ENCODE results near the gene CAMK2A.

Gene CAMK2A

DNA sequence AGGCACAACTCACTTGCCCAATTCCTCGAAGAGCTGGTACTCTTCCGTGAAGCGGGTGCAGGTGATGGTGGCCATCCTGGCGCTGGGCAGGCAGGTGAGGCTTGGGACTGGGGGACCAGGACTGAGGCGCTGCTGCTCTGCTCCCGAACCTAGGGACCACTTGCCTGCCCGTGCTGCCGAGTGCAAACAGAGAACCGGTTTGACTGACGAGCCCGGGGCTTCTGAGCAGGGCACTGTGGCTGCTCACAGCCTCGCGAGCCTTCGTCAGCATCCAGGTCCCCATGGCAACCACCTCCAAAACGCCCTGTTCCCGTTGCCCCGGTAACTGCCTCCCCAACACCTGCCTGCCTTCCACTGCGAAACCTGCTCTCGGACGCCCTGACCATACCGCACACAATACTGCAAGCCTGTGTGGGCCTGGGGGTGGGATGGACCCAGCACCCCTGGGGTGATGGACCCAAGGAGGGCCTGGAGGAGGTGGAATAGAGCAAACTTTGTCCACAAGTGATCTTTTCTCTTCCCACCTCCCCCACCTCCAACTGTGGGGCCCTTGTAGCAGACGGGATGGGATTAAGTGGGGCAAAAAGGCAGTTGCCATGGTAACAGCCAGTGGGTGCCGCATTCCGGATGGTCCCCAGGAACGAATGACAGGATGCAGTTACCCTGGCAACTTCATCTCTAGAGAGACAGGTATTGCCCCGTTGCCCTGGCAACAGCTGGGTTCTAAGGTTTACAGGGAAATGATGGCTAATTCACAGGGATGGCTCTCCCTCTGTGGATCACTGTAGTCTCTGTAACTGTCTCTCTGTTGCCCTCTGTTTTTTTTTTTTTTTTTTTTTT, at the start of gene CAMK2A:
CAMK2A (minus strand) TSS at position 223 of the 840 bp plus-strand sequence; CDS start at position 75, 148 bp downstream.
- no peak for DNase-seq

DNA sequence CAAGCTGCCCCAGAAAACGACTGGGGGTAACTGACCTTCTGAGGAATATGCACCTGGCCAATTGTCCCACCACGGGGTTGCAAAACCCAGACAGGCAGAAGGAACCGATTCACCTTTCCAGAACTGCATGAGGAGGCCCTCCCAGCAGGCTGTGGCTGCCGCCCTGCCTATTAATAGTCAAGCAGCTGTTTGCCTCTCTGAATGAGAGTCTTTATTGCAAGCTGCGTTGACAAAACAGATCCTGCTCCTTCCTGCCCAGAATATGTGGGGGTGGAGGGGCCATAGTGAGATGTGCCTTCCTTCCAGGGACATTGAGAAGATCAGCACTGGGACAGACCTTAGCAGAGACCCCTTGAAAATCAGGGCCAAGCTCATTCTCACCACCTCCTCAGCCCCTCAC, 49.6 kb upstream of the CAMK2A start:
- no peak for DNase-seq

DNA sequence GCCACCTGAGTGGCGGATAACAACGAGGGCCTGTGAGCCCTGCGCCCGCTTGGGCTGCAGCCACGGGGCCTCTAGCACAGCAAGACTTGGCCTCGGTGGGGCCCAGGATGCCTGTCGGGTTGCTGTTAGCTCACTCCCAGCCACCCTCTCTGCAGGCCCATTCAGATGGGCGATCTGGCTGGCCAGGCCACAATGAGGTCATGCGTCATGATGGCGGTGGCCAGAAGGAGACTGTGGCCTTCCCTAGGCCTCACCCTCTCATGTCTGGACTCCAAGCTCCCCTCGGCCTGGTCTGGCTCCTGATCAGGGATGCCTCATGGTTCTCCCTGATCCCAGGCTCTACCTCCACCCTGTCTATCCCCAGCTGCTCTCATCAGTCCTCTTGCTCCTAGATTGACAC, 49.0 kb upstream of the CAMK2A start:
- no peak for DNase-seq

DNA sequence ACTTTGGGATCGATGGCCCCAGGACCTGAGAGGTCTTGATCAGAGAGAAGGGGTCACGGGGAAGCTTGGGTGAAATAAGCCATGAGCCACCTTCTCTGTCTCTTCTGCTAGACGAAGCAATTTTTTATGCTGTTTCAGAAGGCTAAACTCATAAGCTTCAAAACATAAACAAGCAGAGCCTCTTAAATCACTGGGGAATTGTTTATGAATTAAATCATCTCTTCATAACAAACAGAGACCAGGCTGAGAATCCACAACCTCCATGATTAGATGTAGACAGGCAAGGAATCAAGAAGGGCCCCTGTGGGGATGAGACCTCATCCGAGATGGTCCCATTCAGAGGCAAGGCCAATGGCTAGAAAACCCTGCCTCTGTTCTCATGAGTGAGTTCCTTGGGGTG, 46.2 kb upstream of the CAMK2A start:
- DNase-seq, result no peak

DNA sequence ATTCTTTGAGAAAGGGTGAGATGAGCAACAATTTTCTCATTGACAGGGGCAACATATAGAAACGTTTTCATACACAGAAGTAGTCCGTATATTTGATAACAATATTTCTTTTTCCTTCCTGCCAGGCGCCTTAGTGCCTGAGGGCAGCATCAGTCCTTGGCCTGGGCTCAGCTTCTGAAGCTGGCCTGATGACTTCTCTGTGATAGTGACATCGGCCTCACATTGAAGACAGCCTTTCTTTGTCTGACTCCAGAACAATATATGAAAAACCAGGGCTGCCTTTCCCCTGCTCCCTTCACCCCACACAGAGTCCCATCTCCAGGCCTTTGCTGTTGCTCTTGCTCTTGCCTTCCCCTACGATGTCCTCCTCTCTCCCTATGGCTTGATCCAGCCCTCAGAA, 43.8 kb upstream of the CAMK2A start:
- DNase-seq, result no peak

DNA sequence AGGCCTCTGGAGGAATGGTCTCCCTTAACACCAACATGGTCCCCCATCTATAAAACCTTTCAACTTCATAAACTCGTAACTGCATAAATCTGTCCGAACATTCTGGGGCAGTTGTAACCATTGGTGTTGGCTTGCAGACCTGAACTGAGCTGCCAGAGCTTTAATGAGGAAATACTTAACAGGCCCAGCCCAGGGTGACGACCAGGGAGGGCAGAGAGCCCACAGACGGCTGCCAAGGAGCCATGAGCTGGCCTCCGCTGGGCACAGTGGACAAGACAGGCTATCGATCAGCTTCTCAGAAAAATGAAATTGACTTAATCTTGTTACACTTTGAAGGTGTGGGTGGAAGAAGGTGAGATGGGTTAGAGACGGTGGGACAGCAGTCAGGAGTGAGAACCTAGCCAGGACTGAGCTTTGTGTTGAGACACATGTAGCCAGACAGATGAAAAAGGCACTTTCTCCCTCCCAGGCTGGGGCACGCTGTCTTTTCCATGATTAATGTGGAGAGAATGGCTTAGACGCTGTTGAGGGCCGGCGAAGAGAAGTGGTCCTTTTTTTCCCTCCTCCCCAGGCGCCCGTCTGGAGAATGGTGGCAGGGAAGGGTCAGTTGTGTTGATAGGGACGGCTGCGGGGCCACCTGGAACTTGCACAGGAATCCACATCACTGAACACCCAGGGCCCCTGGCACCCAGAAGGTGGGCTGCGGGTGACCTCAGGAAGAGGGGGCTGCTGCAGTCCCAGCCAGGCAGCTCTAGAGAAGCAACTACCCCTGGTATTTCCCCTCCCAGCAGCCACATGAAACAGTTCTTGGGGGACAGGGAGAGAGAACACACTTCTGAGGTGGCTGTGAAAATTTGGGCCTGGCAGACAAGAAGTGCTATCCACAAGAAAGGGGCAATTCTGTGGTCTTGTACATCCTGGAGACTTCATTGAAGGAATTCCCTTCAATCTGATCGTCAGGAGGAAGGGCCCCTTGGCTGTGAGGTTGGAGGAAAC, 40.6 kb upstream of the CAMK2A start:
- no peak for DNase-seq

DNA sequence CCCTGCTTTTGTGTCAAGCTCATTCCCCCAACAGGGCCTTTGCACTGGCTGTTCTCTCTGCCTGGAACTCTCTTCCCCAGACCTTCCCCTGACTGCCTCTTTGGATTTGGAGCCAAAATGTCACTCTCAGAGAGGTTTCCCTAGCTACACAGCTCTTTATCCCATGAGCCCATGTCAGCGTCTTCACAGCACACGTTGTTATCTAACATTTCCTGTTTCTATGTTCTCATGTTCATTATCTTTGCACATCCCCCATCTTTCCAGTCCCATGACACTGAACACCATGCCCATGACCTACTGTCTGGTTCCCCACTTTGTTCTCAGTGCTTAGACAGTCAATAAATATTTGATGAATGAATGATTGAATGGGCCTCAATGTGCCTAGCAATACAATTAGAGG, 39.5 kb upstream of the CAMK2A start:
- DNase-seq, result no peak

DNA sequence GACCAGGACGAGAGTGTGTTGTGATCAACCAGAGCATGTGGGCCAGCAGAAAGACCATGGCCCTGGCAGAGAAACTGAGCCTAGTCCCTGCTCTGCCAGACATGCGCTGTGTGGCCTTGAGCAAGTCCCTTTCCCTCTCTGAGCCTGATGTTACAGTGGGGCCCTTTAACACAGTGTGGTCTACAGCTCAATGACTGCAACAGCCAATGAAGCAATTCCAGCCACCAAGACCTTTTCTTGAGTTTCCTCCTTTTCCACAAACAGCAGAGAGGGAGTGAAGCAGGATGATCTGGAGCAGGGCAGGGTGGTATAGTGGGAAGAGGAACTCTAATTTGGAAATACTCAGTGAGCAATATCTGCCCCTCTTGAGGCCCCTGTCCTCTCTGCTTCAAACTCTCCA, 38.9 kb upstream of the CAMK2A start:
- DNase-seq, result no peak

DNA sequence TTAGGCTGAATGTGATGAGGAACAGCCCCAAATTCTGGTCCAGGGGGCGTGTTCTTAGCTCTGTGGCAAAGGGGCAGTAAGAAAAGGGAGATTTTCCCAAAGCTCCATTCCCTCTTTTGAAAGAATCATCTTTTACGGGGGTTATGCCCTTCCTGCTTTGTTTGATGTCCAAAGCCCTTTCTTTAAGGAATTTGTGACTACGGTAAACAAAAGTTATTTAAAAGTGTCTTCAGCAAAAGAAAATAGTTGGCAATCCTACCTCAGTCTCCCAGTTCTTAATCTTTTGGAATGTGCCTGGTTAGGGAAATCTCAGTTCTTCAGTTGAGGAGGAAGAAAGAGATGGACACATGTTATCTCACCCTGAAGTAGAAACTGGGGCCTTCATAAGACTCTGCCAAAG, 37.6 kb upstream of the CAMK2A start:
- DNase-seq, result no peak

DNA sequence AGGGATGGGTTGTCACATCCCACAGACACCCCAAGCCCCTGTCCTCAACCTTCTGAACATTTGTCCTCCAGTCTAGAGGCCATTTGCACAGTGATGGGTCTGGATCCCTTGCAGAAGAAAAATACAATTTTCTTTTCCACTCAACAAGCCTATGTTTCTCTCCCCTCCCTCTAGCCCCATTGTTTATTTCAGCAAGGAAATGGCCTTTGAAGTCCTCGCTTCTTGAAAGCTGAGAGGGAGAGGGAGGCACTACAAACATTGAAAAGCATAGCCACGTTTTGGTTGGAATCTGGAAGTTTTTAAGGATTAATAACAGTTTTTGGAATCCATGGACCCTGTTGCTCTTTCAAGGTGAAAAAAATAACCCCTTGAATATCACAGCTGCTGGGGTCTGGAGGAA, 37.1 kb upstream of the CAMK2A start:
- DNase-seq, result no peak

DNA sequence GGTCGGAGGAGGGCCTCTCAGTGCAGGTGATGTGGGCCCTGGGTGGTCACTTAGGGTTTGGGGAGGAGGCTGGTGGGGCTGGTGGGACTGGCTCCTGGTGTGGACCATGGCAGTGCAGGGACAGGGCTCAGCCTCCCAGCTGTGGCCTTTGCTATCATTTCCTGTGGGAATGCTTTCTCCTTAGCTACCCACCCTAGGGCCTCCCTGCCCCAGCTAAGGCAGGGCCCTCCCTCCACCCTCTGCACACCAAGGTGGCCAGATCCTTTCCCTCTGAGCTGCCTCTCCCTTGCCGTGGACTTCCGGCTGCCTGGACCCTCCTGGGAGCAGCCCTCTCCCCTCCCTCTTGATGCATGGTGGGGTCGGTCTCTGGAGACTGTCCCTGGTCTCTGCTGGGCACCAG, 35.9 kb upstream of the CAMK2A start:
- DNase-seq, result no peak

DNA sequence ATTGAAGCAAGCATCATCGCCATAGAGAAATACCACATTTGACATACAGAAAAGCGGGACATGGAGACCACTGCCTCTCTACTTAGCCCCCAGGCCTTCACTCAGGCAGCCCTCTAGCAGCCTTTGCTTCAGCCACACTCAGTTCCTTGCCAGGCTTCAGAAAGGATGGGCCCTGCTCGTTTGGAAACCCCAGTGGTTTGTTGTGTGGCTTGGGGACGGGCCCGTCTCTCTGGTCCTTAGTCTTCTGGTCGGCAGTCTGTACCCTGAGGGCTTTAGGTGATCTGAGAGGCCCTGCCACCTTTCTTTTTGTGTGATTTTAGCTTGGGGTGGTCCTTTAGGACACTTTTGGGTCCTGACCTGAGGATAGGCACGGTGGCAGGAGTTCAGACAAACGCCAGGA, 34.2 kb upstream of the CAMK2A start:
- no peak for DNase-seq

DNA sequence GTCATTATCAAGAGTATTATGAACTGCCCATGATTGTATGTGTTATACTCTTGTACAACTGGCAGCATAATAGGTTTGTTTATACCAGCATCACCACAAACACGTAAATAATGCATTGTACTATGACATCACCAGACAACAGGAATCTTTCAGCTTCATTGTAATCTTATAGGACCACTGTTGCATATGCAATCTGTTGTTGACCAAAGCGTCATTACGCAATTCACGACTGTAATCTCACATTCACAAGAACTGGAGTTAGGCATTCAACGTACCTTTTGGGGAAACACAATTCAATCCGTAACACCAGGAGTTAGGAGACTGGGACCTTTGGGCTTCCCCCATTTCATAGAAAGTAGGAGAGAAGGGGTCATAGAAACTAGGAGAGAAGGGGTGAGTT, 33.5 kb upstream of the CAMK2A start:
- DNase-seq, result no peak

DNA sequence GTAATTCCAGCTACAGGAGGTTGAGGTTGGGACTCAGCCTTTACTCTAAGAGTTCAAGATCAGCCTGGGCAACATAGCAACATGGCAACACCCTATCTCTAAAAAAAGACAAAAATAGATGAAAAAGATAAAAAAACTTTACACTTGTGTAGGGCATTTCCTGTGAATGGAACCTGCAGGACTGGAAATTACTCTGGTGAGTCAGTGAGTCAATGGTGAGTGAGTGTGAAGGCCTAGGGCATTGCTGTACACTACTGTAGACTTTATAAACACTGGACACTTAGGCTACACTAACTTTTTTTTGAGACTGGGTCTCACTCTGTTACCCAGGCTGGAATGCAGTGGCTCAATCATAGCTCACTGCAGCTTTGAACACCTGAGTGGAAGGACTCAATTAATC, 32.6 kb upstream of the CAMK2A start:
- DNase-seq, result no peak

DNA sequence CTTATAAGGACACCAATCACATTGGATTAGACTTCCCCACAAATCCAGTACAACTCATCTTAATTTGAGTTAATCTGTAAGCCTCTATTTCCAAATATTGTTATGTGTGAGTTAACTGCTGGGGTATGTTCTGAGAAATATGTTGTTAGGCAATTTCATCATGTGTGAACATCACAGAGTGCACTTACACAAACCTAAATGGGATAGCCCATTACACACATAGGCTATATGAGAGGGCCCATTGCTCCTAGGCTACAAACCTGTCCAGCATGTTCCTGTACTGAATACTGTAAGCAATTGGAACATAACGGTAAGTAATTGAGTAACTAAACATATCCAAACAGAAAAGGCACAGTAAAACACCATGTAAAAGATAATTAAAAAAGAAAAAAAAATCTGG, 32.2 kb upstream of the CAMK2A start:
- DNase-seq, result no peak

DNA sequence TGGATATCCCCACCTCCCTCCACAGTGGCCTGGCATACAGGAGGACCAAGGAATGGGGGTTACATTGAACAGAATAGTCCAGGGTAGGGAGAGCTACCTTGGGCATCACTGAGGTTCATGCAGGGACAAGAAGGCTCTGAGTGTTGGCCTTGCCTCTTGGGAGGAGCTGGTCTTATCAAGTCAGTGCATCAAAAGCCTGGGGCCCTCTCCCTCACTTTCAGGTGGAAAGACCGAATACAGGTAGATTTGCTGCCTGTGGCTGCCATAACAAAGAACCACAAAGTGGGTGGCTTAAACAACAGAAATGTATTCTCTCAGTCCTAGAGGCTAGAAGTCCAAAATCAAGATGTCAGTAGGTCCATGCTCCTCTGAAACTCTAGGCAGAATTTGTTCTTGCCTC, 31.6 kb upstream of the CAMK2A start:
- no peak for DNase-seq

DNA sequence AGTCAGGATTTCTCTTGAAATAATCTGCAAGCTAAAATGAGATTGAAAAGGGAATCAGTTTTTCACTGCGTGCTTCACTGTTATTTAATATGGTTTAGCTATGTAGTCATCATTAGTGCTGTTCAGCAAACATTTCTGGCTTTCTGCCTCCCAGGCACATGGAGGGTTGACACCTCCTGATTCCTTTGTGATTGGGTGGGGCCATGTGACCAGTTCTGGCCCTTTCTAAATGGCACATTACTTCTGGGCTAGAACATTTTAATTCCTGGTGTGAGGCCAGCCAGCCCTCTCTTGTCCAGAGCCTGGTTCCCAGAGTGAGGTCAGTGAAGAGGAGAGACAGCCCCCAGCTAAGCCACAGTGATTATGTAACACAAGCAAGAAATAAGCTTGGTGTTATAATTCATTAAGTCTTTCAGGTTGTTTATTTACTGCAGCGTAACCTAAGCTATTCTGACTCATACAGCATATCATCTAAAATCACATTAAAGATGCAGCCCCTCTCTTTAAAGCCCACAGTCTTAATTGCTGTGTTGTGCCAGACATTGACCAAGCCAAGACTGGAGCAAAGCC, 30.6 kb upstream of the CAMK2A start:
- no peak for DNase-seq

DNA sequence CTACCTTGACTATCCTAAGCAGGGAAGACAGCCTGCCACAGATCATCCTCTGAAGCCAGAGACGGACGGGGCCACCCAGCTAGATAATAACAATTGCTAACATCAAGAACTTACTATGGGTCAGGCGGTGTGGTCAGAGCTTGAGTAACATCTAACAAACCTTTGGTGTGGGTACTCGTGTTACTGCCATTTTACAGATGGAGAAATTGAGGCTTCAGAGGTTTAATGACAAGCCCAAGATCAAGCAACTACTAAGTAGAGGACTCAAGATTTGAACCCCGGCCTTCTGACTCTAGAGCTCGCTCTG, 29.9 kb upstream of the CAMK2A start:
- DNase-seq, result no peak

DNA sequence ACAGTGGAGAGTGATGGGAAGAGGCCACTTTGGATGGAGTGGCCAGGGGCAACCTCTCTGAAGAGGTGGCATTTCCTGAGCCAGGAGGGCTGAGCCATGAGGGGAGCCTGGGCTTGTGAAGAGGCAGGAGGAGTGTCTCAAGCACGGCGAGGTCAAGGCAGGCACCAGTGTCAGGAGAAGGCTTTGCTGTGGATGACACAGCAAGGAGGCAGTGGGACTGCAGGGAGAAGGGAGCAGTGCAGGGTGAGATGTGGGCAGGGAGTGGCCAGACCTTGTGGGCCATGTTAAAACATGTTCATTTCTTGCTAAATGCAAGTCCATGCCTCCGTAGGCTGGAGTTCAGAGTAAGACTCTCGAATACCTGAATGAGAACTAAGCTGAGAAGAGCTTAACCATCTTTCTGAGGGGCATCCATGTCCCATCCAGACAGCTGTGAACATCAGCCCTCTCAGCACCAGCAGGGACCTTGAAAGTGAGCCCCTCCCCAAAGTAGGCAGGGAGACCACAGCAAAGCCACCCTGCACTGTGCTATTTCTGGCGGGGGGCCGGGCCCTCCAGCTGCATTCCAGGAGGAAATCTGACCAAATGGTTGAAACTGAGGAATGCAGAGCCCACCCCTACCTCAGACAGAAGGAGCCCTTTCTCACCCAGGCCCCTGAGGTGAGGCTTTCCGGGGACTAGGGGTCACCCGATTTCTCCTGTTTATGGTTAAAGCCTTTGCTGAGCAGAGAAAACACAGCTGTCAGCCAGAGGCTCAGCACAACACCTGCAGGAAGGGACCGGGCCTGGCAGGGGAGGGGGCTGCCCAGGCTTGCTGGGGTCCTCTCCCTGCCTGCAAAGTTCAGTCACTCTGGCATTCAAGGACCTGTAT, 29.3 kb upstream of the CAMK2A start:
- no peak for DNase-seq

DNA sequence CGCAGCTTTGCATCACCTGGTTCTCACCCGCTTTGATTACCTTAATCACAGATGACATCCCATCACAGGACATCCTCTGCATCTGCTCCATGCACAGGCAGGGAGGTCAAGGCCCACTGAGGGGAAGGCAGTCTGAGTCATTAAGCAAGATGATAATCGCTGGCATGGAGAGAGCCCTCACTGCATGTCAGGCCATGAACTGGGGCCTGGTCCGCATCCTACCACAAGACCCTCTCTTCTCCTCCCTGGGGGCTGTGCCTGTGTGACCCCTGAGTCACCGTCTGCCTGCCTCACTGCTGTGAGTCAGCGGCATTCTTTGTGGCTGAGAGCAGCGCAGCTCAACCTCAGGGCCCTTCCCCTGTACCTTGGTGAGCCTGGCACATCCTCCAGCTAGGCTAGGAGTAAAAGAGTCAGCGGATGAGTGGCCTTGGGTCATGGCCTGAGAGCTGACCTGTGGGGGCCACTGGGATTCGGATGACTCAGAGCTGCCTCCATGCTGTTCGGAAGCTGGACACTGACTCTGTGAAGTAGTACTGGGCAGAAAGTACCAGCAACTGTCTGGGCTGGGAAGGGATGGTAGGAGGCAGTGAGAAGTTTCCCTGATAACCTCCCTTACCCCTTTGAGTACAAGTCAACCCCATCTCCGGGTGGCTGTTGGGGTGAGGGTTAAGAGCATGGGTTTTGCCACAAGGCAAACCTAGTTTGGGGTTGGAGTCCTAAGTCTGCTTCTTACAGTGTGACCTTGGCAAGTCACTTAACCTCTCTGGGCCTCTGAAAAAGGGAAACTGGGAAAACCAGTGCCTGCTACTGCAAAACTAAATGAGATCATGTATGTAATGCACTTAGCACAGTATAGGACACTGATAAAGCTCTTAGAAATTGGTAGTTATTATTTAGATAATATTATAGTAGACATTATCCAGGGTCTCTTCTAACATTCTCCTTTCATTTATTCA, 27.8 kb upstream of the CAMK2A start:
- DNase-seq, result no peak

DNA sequence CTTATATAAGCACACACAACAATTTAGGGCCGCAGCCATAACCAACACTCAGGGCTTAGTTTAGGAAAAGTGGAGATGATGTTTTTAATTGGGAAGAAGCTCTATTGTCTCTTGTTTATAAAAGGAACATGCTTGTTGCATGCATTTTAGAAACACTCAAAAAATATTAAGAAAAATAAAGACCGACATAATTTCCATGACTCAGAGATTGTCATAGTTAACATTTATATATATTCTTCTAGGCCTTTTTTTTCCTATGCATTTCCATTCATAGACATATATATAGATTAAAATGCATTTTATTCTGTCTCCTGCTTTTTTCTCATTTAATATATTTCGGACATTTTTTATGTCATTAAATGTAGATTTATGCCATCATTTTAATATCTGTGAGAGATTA, 26.7 kb upstream of the CAMK2A start:
- DNase-seq, result no peak

DNA sequence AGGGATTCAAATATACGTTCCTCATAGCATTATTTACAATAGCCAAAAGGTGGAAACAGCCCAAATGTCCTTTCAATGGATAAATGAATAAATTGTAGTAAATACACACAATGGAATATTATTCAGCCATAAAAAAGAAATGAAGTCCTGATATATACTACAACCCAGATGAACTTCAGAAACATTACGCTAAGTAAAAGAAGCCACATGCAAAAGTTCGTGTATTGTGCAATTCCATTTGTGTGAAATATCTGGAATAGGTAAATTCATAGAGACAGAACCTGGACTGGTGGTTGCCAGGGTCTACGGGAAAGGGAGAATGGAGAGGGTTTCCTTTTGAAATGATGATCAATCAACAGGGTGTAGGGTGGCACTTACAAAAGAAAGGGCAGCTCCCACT, 25.7 kb upstream of the CAMK2A start:
- no peak for DNase-seq
